A549 (cell line): ENCODE results near the gene RNU5D-1.

ENCODE experiments used
- CHD2 ChIP-seq: fragments of 150-350 bp; IDR thresholded peaks from 2 replicates; pipeline ENCODE4 v1.6.1; 2014; ENCODE audit warnings: low read length; ENCODE audit not compliant: partially characterized antibody
- CTCF ChIP-seq: fragments of >200 bp; sonication (Bioruptor Twin); formaldehyde crosslinking; IDR thresholded peaks from 3 replicates; pipeline ENCODE4 v1.5.1; 2016
- HEYL ChIP-seq: fragments of 250-450 bp; sonication (Bioruptor Pico); IDR thresholded peaks from 2 replicates; pipeline ENCODE4 v1.8.0; 2021; ENCODE audit warnings: mild to moderate bottlenecking, moderate library complexity
- JUN ChIP-seq, 2 experiments: fragments of >200 bp; sonication (Bioruptor Twin); formaldehyde crosslinking; IDR thresholded peaks; 2 replicates in 1 of 2; 3 replicates in 1 of 2; pipeline ENCODE4 v1.6.1; 2016 to 2017
- KDM1A ChIP-seq: fragments of 200-600 bp; sonication (generic); IDR thresholded peaks from 2 replicates; pipeline ENCODE4 v1.6.1; 2016; ENCODE audit warnings: low read depth, mild to moderate bottlenecking
- MAFK ChIP-seq: fragments of 450-650 bp; IDR thresholded peaks from 2 replicates; pipeline ENCODE4 v1.6.1; 2014; ENCODE audit not compliant: partially characterized antibody
- POLR2A ChIP-seq: IDR thresholded peaks from 2 replicates; pipeline ENCODE4 v1.6.1; 2012; ENCODE audit warnings: mild to moderate bottlenecking, low read length
- RAD21 ChIP-seq, 2 experiments: fragments of >200 bp in 1 of 2; sonication (Bioruptor Twin) in 1 of 2; formaldehyde crosslinking in 1 of 2; IDR thresholded peaks in 1 of 2; conservative IDR thresholded peaks in 1 of 2; 2 replicates in 1 of 2; 3 replicates in 1 of 2; pipeline ENCODE4 v1.6.1; 2012 to 2018; ENCODE audit warnings: inconsistent platforms in 1 of 2
- SMC3 ChIP-seq: fragments of >200 bp; sonication (Bioruptor Twin); formaldehyde crosslinking; IDR thresholded peaks from 3 replicates; pipeline ENCODE4 v1.6.1; 2018; ENCODE audit warnings: inconsistent platforms
- SREBF2 ChIP-seq: fragments of 450-650 bp; IDR thresholded peaks from 2 replicates; pipeline ENCODE4 v1.6.1; 2014; ENCODE audit warnings: mild to moderate bottlenecking, moderate library complexity
- USF2 ChIP-seq: fragments of 450-650 bp; IDR thresholded peaks from 2 replicates; pipeline ENCODE4 v1.6.1; 2014; ENCODE audit warnings: antibody characterized with exemption
- ZSCAN20 ChIP-seq: fragments of 250-450 bp; sonication (Bioruptor Pico); IDR thresholded peaks from 2 replicates; pipeline ENCODE4 v1.8.0; 2022; ENCODE audit warnings: mild to moderate bottlenecking, moderate library complexity
- TF ChIP-seq, protein P1 (sequence below): IDR thresholded peaks from 2 replicates; pipeline ENCODE4 v1.6.1; 2012; ENCODE audit warnings: low read depth, borderline replicate concordance
- TF ChIP-seq, protein P2 (sequence below): IDR thresholded peaks from 2 replicates; pipeline ENCODE4 v1.6.1; 2012

DNA sequence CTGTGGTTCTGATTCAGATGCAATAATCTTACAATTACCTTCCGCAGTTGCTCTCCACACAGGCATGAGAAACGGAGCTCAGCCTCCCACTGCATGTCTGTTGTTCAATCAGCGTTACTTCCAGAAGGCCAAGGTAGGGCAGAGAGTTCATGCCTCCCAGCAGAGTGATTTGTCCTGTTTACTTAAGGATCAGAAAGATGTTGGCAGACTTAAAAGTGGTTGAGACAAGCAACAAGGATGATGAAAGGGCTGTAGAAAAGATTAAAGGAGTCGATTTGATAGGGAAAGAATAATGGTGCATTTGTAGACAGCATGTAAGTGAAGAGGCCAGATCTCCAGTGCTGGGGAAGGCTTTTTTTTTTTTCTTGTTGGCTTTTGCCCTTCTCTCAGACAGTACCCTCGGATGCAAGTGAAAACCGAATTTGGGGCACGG lies 29.8 kb downstream of the RNU5D-1 start:
- TF ChIP-seq HEYL (CRISPR knock-in tag) = no peak
- TF ChIP-seq, protein P1, sequence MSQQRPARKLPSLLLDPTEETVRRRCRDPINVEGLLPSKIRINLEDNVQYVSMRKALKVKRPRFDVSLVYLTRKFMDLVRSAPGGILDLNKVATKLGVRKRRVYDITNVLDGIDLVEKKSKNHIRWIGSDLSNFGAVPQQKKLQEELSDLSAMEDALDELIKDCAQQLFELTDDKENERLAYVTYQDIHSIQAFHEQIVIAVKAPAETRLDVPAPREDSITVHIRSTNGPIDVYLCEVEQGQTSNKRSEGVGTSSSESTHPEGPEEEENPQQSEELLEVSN = no peak
- no peak for TF ChIP-seq MAFK
- TF ChIP-seq JUN (IDR thresholded peaks at IDR 0.05) = no peak
- TF ChIP-seq CTCF = no peak
- TF ChIP-seq RAD21 (conservative IDR thresholded peaks at IDR 0.05 in 1 of 2, IDR thresholded peaks at IDR 0.05 in 1 of 2) = no peak
- no peak for TF ChIP-seq ZSCAN20 (CRISPR knock-in tag)
- TF ChIP-seq SMC3 = no peak
- no peak for TF ChIP-seq CHD2
- TF ChIP-seq USF2 = no peak
- no peak for TF ChIP-seq KDM1A
- no peak for TF ChIP-seq POLR2A
- no peak for TF ChIP-seq SREBF2
- TF ChIP-seq, protein P2, sequence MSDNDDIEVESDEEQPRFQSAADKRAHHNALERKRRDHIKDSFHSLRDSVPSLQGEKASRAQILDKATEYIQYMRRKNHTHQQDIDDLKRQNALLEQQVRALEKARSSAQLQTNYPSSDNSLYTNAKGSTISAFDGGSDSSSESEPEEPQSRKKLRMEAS = no peak
